HG03103 (cell line): Measurements from ENCODE around the gene CGA.

ENCODE experiments used
- ATAC-seq: cut with Tn5 transposase; IDR thresholded peaks from one replicate; pipeline ENCODE4 v1.9.1; 2021; ENCODE audit warnings: low read depth; ENCODE audit not compliant: unreplicated experiment

The CGA gene

DNA sequence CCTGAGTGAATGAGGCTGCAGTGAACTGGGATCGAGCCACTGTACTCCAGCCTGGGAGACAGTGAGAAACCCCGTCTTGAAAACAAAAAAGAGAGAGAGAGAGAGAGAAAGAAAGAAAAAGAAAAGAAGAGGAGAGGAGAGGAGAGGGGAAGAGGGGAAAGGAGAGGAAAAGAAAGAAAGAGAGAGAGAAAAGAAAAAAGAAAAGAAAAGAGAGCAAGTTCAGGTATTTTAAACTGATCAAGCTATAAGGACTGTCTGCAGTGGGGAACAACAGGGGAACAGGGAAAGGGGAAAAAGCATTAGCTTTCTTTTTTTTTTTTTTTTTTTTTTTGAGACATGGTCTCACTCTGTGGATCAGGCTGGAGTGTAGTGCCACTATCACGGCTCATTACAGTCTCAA is 2.5 kb downstream of the CGA start:
- ATAC-seq = no peak

DNA sequence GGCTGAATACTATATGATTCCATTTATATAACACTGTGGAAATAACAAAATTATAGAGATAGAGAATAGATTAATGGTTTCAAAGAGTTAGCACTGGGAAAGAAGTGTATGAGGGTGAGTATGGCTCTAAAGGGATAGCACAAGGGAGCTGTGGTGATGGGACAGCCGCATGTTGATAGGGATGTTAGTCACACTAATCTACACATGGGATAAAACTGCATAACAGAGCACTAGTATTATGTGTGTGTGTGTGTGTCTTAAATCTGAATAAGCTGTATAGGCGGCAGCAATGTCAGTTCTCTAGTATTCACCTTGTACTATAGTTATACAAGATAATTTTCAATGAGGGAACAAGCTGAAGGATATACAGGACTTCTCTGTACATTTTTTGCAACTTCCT is 5.8 kb downstream of the CGA start:
- ATAC-seq = no peak

DNA sequence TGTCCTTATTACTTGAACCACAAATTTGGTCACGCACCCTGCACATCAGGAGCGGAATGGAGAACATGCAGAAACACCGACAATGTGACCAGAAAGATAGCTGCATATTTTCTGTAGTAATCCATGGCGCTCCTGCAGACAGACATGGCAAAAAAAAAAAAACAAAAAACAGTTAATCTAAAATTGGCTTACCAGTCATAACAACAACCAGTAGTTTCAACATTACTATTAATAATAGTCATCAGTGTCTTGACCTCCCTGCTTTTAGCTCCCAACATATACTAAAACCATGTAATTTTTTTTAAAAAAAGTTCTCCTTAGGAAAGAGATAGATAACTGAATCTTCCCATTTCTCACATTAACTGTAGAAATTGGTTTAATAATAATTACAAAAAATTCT is 6.8 kb downstream of the CGA start:
- ATAC-seq = peak; percentile 75

DNA sequence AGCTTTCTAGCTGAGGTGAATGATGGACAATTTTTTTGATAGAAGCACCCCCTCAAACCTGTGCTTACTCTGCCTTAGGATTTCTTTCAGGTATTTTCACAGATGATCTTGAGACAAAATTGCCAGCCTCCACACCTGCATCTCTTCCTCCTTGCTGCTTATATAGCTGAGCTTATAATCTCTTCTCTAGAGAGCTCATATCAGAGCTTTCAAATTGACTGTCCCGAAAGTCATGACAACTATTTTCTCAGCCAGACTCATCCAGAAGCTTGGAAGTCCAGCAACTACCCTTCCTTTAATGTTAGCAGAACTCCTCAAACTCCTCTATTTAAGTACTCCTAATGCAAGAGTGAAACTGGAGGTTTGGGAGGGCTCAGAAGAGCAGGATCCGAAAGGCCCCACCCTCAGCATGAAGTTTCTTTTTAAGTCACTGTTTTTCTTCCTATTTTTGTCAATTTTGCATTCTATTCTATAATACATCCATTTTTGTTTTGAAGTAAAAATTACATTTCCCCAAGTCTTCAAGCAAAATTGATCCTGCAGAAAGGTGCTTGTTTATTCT is 12.7 kb downstream of the CGA start:
- peak; percentile 45 for ATAC-seq

DNA sequence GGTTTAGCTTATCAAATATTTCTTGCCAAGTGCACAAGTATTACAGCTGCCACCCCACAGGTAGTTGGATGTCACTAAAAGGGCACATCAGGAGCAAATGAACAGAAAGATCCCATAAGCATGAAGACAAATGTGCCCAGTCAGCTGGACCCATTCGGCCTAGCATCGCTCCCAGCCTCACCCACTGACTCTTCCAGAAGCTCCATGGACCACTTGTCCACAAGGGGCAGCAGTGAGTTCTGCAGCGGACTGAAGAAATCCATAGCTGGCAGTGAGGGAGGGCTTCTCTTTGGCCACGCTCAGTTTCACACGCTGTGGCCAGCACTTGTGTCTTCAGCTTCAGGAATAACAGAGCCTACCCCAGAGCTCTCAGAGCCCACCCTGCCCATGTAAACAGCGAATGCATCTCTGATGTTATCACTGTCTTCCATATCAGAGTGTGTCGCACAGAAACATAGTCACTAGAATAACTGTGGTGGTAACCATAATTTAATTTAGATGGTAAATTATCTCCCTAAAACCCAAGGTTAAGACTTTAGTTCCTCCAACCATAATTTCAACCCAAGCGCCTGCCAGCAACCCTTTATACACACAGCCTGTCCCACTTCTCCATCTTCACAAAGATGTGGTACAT is 15.8 kb downstream of the CGA start:
- ATAC-seq = peak; percentile 65

DNA sequence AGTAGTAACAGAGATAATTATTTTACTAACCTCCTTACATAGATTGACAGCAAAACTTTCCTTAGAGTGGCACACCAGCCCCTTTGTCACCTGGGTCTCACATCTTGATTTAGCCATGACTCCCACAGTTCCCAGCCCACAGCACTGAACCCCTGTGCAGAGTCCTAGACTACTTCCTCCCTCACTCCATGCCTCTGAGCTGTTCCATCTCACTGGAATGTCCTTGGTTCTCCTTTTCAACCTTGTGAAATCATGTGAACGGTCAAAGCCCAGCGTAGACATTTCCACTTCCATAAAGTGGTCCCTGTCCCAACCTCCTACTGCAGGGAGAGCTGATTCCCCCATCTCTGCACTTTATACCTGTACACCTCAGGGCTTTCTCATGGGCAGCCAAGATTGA is 19.7 kb downstream of the CGA start:
- no peak for ATAC-seq

DNA sequence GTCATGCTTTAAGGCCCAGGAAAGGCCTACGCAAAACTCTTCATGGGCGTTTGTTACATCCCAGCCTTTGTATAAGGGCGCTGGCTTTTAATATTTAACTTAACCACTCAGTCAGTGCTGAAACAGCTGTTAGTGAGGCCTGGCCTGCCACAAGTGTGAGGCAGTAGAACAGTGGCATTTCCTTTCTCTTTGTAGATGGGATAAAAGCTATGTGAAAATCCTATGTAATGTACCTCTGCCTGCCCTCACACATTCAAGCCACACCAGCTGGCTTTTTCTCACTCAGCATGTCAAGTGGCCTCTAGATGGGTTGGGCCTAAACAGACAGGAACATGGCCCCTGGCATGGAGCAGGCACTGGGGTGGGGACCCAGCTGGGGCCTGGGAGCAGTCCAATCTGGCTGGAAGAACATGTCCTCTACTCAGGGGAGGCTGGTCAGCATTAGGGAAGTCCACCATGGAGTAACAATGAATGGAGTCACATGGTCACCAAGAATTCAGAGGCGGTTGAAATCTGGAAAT is 20.7 kb downstream of the CGA start:
- no peak for ATAC-seq

DNA sequence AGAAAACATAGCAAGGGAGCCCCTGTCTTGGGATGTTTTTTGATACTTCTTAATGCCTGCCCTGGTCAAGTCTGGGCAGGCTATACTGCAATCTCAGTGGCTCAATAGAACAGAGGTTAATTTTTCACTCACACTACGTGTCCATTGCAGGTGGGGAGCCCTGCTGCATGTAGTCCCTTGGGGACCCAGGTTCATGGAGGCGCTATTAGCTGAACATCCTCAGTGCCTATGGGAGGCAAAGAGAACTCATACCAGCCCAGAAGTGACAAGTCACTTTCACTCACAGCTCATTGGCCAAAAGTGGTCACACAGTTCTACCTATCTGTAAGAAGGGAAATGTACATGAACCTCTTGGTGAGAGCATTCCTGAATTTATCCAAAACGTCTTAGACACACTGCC is 23.2 kb downstream of the CGA start:
- no peak for ATAC-seq

DNA sequence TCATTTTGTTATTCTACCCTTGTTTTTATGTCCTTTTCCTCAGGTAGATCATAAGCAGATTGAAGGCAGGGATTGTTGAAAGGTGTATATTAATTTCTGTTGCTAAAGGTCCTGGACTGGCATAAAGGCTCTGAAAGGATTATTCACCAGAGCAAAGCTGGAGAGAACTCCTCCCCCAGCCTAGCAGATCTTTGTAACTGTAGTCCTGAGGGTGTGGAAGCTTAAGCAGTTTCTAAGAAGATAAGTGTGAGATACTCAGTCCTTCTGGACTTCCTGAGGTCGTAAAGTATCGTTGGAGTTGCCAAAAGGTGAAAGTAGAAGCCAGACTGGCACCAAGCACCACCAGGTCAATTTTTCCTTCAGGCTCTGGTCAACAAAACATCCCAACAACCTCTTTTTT is 24.2 kb downstream of the CGA start:
- no peak for ATAC-seq

DNA sequence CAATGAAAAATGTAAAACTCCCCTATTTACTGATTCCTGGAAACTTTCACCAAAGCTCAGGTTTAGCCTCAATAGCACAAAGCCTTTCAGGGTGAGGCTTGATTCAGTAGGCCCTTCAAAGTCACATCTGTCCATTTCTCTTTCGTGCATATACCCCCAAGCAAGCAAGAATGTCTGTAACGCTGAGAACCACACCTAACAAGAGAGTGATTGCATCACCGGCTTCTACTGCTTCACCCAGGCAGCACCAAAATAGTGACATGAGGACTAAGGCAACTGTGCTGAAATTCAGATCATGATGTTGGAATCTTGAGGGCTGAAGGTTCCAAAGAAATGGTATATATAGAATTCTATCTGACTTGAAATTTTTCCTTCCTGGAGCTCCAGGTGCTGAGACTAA is 26.1 kb downstream of the CGA start:
- ATAC-seq = no peak

DNA sequence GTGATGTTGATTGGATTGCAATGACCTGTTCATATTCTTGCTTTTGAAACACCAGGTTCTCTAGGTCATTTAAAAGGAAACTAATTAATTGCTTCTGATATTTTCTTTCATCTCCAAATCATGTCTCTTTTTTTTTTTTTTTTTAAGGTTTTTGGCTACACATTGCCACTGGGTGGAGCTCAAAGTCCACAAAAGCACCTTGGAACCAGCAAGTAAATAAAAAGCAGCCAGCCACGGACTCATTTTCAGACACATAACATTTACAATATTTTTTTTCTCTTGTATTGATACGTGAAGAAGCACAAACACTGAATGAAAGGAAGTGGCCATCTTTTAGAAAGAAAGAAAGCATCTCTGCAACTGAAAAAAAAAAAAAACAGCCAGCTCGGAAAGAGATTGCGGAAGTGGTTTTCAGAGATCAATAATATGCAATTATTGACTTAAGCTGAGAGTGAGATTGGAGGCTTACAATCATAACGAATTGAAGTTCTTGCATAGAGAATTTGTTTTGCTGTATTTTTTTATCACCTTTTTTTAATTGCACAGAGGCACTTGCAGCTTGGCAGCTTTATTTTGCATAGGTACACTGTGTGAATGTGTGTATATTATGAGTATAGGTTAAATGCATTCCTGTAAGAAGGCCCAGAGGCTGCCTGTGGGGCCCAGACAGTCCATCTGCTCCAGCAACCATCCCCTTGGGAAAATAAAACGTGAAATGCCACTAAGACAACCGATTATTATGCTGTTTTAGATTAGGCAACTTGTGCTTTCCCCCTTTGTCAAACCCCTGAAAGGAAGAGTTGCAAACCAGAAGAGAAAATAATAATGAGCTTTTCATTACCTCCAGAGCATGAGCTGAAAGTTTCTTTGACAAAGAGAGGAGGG is 28.2 kb downstream of the CGA start:
- no peak for ATAC-seq

DNA sequence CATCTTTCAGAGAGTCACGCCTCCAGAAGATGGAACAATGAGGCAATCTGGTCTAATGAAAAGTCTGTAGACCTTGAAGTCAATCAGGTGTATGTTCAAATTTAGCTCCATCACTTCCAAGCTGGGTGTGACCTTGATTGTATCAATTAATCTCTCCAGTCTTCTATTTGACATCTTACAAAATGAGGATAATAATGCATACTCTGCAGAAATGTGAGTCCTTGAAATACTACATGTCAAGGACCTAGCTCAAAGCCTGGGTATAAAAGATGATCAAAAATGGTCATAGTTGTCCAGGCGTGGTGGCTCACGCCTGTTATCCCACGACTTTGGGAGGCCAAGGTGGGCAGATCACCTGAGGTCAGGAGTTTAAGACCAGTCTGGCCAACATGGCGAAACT is 29.8 kb downstream of the CGA start:
- no peak for ATAC-seq

DNA sequence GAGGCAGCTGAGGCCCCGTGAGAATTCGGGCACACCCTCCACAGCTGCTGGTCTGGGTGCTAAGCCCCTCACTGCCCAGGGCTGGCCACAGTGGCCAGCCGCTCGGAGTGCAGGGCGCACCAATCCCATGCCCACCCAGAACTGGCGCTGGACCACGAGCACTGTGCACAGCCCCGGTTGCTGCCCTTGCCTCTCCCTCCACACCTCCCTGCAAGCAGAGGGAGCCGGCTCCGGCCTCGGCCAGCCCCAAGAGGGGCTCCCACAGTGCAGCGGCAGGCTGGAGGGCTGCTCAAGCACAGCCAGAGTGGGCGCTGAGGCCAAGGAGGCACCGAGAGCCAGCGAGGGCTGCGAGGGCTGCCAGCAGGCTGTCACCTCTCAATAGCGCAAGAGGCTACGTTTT is 35.0 kb downstream of the CGA start:
- no peak for ATAC-seq

DNA sequence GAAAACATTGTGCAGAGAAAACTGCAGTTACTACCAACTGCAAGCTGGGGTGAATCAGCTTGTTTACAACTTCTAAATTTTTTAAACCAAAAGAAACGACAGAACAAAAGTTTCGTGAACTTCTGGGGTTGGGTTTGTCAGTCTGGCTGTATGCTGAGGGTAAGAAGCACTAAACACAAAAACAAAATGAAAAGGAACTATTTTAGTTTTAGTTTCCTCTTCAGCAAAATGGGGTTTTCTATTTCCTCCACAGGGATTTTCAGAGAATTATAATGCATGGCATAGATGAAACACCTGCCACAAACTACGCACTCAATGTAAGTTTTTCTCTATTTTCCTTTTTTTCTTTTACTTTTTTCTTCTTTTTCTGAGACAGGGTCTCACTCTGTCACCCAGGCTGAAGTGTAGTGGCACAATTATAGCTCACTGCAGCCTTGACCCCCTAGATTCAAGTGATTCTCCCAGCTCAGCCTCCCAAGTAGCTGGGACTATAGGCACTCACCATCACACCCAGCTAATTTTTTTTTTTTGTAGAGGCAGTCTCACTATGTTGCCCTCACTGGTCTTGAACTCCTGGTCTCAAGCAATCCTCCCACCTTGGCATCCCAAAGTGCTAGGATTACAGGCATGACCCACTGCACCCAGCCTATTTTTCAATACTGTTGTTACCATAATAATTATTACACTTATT is 40.6 kb downstream of the CGA start:
- no peak for ATAC-seq

DNA sequence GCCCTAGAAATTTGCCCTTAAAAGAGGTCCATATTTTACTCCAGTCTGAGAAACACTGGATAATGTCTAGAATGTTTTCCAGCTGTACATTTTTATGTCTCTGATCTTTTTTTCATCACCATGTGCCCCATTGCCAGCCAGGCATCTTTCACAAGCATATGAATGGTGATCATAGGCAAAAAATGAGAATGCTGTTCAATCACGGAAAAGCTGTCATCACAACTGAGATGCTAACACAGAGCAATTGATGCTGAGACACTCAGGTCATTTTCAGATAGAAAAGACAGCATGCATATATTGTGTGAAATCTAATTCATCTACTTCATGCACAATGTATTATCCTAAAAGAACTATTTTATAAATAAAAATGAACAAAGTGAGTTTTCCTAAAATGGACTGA is 41.6 kb downstream of the CGA start:
- no peak for ATAC-seq

DNA sequence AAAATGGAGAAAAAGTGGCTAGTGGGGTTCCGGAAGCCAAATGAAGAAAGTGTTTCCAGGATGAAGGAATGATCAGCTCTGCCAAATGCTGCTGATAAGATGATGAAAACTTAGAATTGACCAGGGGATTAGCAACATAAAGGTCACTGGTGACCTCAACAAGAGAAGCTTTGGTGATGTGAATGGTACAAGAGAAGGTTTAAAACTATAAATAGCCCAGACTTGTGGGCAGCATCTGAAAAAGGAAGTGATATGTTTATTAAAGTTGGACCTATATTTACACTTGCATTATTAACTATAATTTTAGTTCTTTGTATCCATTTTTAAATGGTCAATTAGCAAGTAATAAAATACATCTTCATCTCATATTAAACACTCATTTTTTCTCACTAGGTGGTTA is 45.1 kb downstream of the CGA start:
- ATAC-seq = no peak

DNA sequence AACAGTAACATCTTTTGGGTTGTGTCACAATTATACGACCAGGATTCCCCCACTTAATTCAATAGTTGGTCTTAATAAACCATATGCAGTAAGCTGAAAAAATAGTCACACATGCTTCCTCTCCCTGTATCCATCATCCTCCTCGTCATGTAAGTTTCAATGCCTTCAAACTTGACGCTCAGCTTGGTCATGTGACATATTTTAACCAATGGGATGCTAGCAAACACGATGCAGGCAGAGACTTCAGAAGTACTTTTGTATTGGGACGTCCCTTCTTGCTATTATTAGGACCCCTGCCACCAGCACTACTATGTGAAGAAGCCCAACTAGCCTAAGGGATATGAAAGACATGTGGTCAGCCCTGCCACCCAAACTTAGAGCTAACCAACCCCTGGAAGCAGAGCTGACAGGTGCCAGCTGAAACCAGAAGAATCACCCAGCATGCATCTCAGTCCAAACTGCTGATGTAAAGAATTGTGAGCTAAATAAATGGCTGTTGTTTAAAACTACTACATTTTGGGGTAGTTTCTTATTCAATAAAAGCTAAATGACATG is 49.3 kb downstream of the CGA start:
- ATAC-seq = no peak

DNA sequence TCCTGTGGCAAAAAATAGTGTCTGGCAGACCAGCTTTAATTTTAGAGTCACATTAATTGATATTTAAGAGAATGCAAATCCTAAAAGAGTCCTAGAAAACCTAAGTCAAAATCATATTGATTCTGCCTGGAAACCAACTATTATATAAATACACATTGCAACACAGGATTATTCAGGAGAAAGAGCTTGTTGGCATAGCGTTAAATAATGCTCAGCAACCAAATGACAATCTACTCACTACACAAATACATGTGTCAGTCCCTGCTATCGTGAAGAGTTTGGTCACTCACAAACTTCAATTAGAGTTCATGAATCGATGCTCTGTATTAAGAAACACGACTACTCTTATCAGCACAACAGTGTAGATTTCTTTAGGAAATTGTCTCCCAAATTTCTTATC is 54.2 kb downstream of the CGA start:
- ATAC-seq = no peak
